Renal pelvis (tissue), 4 donors: ENCODE results near the gene ACAD8. TPM values are rescaled to one million over a fixed set of nuclear protein-coding genes. Genes with fewer than 3 reads are reported as not detected.

Experiments used
- DNase-seq: peaks from one replicate; pipeline ENCODE4 v3.0.0-alpha.2; 2013
- polyA plus RNA-seq, 3 donors: library from polyadenylated mRNA; unstranded; fragments of 120-200 nt; gene quantifications; one replicate each; pipeline ENCODE4 v1.2.1, GENCODE V29; 2013; ENCODE audit not compliant: insufficient read length in 3 of 3

Gene ACAD8
- polyA plus RNA-seq, 3 donors = 41.2 to 56.3 (median 50.3) TPM

DNA sequence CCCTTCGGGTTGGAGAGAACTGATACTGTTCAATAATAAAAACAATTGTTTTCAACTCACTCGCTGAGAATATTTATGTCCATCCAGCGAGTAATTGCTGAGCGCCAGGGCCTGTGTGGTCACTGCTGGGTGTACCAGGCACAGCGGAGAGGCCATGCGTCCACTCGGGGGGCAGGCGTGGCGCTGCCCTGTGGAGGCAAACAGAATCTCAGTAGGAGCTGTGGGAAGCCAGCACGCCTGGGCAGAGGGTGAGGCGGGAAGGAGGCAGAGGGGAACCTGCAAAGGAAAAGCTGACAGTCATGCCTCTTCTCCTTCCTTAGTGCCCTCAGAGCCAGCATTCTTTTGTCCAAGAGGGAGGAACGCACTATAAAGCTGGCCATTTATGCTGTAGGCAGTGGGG, 34.2 kb downstream of the ACAD8 start:
- DNase-seq = no peak

DNA sequence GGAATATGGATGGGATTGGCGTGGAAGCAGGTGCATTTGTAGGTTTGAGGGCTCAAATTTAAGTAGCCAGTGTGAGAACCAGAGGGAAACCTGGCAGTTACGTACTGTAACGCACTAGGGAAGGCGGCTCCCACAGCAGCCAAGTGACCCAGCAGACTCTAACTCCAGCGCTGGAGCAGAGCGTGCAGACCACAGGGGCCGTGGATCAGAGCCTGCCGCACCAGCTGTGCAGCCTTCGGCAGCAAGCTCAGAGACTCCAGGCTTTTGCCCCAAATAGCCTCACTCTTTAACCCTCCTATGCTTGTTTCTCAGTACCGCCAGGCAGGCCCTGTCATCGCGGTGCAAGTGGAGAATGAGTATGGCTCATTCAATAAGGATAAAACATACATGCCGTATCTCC, 35.1 kb downstream of the ACAD8 start:
- no peak for DNase-seq

DNA sequence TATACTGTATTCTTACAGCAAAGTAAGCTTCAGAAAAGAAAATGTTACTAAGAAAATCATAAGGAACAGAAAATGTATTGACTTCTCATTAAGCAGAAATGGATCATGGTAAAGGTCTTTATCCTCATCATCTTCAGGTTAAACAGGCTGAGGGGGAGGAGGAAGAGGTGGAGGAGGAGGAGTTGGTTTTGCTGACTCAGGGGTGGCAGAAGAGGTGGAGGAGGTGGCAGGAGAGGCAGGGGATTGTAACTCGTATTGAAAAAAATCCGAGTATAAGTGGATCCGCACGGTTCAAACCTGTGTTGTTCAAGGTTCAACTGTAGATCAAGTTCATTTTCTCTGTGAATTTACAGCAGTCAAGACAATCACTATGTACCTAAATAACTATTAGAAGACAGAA, 35.8 kb downstream of the ACAD8 start:
- DNase-seq = no peak

DNA sequence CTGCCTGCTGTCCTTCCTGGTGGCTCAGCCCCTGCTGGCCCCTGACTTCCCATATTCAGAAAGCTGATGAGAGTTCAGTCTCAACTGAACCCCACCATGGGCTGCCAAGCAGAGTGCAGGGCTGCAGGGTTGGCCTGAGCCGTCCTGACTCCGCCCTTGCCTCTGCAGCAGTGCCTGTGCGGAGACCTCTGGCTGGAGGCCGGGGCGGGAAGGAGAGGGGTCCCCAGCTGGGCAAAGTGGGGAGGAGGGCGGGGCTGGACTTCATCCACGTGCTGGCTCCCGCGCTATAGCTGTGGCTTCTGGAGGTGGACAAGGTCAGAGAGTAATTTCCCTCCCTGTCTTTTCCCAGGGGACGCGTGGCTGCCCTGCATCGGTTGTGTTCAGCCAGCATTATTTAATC, 36.4 kb downstream of the ACAD8 start:
- DNase-seq = no peak

DNA sequence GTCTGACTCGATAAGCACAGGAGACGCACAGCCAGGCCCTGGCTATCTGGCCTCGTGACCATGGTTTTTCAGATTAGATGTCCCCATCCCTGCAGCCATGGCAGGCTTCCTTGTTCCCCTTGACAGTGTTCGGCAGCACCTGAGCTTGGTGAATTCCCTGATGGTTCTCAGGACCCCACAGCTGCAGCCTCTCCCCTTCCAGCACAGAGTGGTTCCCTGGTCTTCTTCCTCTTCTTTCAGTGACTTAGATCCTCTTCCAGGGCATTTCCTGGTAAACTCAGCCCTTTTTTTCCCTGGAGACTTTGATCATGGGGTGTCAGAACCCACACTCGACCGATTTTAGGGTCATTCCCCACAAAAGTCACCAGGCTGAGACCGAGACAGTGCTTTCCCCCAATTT, 37.3 kb downstream of the ACAD8 start:
- no peak for DNase-seq

DNA sequence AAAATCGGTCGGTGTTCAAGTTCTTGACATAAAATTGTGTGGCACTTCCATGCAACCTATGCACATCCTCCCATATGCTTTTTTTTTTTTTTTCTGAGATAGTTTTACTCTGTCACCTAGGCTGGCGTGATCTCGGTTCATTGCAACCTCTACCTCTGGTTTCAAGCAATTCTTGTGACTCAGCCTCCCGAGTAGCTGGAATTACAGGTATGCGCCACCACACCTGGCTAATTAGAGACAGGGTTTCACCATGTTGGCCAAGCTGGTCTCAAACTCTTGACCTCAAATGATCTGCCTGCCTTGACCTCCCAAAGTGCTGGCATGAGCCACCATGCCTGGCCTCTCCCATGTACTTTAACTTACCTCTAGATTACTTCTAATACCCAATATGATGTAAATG, 37.8 kb downstream of the ACAD8 start:
- no peak for DNase-seq

DNA sequence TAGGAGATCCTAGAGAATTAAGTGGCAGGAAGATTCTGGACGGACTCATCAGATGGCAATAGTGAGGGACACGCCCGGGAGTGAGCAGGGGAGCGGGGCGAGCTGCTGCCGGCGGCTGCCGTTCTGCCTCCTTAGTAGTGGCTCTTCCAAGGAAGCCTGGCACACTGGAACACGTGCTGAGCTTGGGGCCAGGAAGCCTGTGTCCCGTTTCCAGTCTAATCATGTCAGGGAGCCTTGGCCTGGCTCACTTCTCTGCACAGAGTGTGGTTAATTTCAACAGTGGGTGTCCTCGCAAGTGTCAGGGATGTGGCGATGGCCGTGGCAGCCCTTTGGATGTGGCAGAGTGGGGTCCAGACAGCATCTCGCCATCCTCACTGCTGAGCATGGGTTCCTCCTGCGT, 39.3 kb downstream of the ACAD8 start:
- no peak for DNase-seq

DNA sequence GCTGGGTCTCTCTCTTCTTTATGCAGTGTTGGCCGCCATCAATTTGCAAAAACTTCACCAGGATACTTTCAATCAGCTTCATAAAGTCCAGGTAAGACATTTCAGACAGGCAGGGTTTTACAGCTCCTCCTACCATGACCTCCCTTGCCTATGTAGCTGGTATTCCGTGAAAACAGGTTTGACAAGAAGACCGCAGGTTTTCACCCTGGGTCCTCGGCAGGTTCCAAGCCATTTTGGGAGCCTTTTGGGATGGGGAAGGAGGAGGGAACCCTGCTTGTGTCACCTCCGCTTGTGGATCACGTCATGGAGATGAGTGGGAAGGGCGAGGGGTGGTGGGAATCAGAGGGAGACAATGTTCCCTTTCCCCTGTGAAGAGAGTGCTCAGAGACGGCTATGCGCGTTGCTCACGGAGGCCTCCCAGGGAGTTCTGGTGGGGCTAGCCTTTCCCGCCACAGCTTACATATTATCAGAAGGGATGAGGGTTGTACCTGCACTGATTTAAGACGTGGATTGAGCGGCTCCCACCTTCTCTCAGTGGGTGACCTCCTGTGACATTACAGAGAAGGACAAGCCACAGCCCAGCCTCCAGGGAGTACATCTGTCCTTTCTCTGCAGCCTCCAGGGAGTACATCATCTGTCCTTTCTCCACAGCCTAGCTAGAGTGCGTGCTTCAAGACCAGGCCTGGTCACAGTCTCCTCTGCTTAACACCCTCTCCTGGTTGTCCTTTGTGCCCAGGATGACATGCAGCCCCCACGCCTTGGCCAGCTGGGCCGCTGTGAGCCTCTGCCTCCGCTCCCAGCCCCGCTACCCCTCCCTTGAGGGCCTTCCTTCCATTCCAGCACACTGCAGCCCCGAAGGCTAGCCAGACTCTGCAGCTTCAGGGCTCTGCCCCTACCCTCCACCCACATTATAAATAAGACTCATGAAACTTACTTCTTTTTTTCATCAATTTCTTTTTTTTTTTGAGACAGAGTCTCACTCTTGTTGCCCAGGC, 40.0 kb downstream of the ACAD8 start:
- no peak for DNase-seq

- no peak for DNase-seq
These were observed 41.3 kb downstream of the ACAD8 start for GRCh38 chr11:134294664-134295063.

DNA sequence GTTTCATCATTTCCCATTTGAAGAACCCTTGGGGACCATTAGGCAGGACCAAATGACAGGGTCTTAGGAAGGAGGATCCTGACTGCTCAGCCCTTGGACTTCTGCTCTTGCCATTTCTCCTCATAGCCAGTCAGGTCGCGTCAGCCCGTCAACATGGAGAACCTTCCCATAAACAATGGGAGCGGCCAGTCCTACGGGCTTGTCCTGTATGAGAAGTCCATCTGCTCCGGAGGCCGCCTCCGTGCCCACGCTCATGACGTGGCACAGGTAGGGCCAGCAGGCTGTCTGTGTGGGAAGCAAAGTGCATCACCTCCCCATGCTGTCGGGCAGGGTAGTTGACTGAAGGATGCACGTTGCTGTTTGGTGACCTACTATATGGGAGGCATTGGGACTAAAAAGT, 58.9 kb downstream of the ACAD8 start:
- no peak for DNase-seq

GRCh38 chr11:134312807-134313206, 59.4 kb downstream of the ACAD8 start:
- DNase-seq = no peak

DNA sequence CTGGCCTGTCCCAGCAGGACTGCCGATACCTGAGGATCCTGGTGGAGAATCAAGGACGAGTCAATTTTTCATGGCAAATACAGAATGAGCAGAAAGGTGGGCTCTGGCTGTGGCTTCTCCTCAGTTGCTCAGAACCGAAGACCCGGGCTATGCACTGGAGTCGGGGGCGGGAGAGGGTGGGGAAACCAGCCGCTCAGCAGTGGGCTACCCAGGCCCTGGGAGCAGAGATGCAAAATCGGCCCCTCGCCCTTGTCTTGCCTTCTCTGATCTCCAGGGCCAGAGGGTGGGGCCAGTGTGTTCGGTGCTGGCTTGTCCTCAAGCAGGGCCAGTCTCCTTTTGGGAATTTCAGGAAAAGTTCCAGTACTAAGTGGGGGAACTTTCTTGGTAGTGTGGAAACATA, 60.0 kb downstream of the ACAD8 start:
- DNase-seq = no peak

GRCh38 chr11:134313821-134314607, 60.6 kb downstream of the ACAD8 start:
- DNase-seq = no peak

Other genes with a start within 250 kb of the ACAD8 start
- 10 to 100 TPM; 52.9 to 58.2 (median 54.7) TPM for gene JAM3, start 184.5 kb upstream of the ACAD8 start, polyA plus RNA-seq
- gene NCAPD3, start 29.6 kb upstream of the ACAD8 start, polyA plus RNA-seq = 10 to 100 TPM; 31.8 to 40.9 (median 37.5) TPM
- 10 to 100 TPM; 48.9 to 61.2 (median 59.8) TPM for gene VPS26B, start 28.9 kb upstream of the ACAD8 start, polyA plus RNA-seq
- 10 to 100 TPM; 63.7 to 78.8 (median 76.2) TPM for gene THYN1, start 216 bp upstream of the ACAD8 start, polyA plus RNA-seq
- 1 to 10 TPM; 1.6 to 1.8 (median 1.8) TPM for gene GLB1L3, start 22.8 kb downstream of the ACAD8 start, polyA plus RNA-seq
- gene GLB1L2, start 78.4 kb downstream of the ACAD8 start, polyA plus RNA-seq = 10 to 100 TPM; 19.7 to 28.7 (median 24.5) TPM
- 1 to 10 TPM; 4.0 to 6.4 (median 5.0) TPM for gene B3GAT1, start 158.7 kb downstream of the ACAD8 start, polyA plus RNA-seq